Loucy (cell line): ENCODE measurements around the gene CTSA.
A peak's percentile ranks its signal among the peaks of the same experiment; 100 is the strongest.

Experiments
- H2AFZ ChIP-seq: fragments of 200-600 bp; sonication (generic); 2 replicates; pipeline ENCODE4 v1.6.0; 2016; ENCODE audit warnings: antibody characterized with exemption, mild to moderate bottlenecking, low read length, moderate library complexity
- H3F3A ChIP-seq: fragments of 200-600 bp; 2 replicates; pipeline ENCODE4 v1.6.0; 2016; ENCODE audit warnings: antibody characterized with exemption, low read depth, mild to moderate bottlenecking
- H3K27me3 ChIP-seq: fragments of 200-600 bp; sonication (generic); 2 replicates; pipeline ENCODE4 v1.6.1; 2014; ENCODE audit warnings: low read length, mild to moderate bottlenecking; ENCODE audit not compliant: insufficient read depth, poor library complexity, severe bottlenecking
- H3K36me3 ChIP-seq: fragments of 200-600 bp; sonication (generic); 2 replicates; pipeline ENCODE4 v1.6.1; 2016; ENCODE audit warnings: low read length; ENCODE audit not compliant: insufficient read depth
- H3K4me1 ChIP-seq: fragments of 200-600 bp; sonication (generic); 2 replicates; pipeline ENCODE4 v1.5.1; 2014; ENCODE audit warnings: low read length, mild to moderate bottlenecking; ENCODE audit not compliant: insufficient read depth, poor library complexity, severe bottlenecking
- H3K4me2 ChIP-seq: fragments of 200-600 bp; sonication (generic); 2 replicates; pipeline ENCODE4 v1.6.0; 2014; ENCODE audit warnings: antibody characterized with exemption, low read length, low read depth, mild to moderate bottlenecking; ENCODE audit not compliant: poor library complexity, severe bottlenecking
- H3K4me3 ChIP-seq: fragments of 200-600 bp; sonication (generic); 2 replicates; pipeline ENCODE4 v1.5.1; 2014; ENCODE audit warnings: low read length, mild to moderate bottlenecking, mixed read lengths; ENCODE audit not compliant: poor library complexity, severe bottlenecking
- H3K79me2 ChIP-seq: fragments of 200-600 bp; sonication (generic); 2 replicates; pipeline ENCODE4 v1.6.1; 2014; ENCODE audit warnings: low read length; ENCODE audit not compliant: insufficient read depth
- H3K9ac ChIP-seq: fragments of 200-600 bp; sonication (generic); 2 replicates; pipeline ENCODE4 v1.6.0; 2014; ENCODE audit warnings: mild to moderate bottlenecking, low read depth, low read length, moderate library complexity; ENCODE audit not compliant: poor library complexity, severe bottlenecking
- H3K9me2 ChIP-seq: fragments of 200-600 bp; sonication (generic); replicated peaks from 2 replicates; pipeline ENCODE4 v1.6.1; 2016; ENCODE audit warnings: low read depth, low read length, mixed read lengths
- H3K9me3 ChIP-seq: fragments of 200-600 bp; sonication (generic); 2 replicates; pipeline ENCODE4 v1.6.1; 2014; ENCODE audit warnings: mild to moderate bottlenecking, antibody characterized with exemption, low read length, low read depth; ENCODE audit not compliant: insufficient read depth
- H4K20me1 ChIP-seq: fragments of 200-600 bp; sonication (generic); 2 replicates; pipeline ENCODE4 v1.6.0; 2014; ENCODE audit warnings: antibody characterized with exemption, low read length, mild to moderate bottlenecking; ENCODE audit not compliant: insufficient read depth, poor library complexity, severe bottlenecking
- EZH2phosphoT487 ChIP-seq: fragments of 200-600 bp; IDR thresholded peaks from 2 replicates; pipeline ENCODE4 v1.6.1; 2018; ENCODE audit warnings: antibody characterized with exemption, mild to moderate bottlenecking, moderate library complexity, borderline replicate concordance
- TF ChIP-seq, protein P1 (sequence below): fragments of 200-600 bp; sonication (generic); conservative IDR thresholded peaks from 2 replicates; pipeline ENCODE4 v1.5.1; 2014; ENCODE audit warnings: mild to moderate bottlenecking, antibody characterized with exemption, low read length

Gene CTSA

DNA sequence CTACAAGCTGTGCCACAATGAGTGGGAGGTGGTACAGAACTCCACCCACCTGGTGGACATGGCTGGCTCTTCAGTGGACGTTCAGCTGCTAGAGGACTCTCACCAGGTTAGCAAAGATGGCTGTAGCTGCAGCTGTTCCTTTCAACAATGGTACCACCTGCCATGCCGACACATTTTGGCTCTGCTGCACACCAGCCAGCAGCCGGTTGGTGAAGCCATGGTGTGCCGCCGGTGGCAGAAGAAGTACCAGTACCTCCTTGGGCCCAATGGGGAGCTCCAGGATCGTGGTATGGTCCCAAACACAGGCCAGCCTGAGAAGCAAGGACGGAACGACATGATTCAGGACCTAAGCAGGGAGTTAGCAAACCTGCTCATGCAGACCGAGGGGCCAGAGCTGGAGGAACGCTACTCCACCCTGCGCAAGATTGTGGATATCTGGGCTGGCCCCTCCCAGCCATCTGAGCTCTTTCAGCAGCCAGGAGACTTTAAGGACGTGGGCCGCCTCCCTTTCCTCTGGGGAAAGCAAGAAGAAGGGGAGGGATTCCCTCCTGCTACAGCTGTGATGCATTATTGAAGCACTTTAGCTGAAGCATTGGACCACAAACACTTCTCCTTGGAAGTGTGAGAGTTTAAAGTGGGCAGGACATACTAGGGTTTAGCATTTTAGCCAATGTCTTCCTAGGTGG, 12.9 kb upstream of the CTSA start:
- H3K4me1 ChIP-seq: peaks cover 15% of the 10 kb centered on the region
- no peaks in the 10 kb centered on the region for H3K9me3 ChIP-seq
- H3K4me2 ChIP-seq: no peak overlapping the region
- peaks cover 23% of the 10 kb centered on the region; the same call in 1 of the 2 replicates for H3K36me3 ChIP-seq
- TF ChIP-seq, protein P1, sequence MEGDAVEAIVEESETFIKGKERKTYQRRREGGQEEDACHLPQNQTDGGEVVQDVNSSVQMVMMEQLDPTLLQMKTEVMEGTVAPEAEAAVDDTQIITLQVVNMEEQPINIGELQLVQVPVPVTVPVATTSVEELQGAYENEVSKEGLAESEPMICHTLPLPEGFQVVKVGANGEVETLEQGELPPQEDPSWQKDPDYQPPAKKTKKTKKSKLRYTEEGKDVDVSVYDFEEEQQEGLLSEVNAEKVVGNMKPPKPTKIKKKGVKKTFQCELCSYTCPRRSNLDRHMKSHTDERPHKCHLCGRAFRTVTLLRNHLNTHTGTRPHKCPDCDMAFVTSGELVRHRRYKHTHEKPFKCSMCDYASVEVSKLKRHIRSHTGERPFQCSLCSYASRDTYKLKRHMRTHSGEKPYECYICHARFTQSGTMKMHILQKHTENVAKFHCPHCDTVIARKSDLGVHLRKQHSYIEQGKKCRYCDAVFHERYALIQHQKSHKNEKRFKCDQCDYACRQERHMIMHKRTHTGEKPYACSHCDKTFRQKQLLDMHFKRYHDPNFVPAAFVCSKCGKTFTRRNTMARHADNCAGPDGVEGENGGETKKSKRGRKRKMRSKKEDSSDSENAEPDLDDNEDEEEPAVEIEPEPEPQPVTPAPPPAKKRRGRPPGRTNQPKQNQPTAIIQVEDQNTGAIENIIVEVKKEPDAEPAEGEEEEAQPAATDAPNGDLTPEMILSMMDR: no peak
- no peak for TF ChIP-seq EZH2phosphoT487
- H2AFZ ChIP-seq: no peak overlapping the region
- H3K27me3 ChIP-seq: no peaks in the 10 kb centered on the region
- no peaks in the 10 kb centered on the region for H3F3A ChIP-seq
- H3K79me2 ChIP-seq: peaks cover 22% of the 10 kb centered on the region
- no peaks in the 10 kb centered on the region for H3K9me2 ChIP-seq
- no peak overlapping the region for H3K4me3 ChIP-seq
- H4K20me1 ChIP-seq: peaks cover 4% of the 10 kb centered on the region
- H3K9ac ChIP-seq: no peak overlapping the region

DNA sequence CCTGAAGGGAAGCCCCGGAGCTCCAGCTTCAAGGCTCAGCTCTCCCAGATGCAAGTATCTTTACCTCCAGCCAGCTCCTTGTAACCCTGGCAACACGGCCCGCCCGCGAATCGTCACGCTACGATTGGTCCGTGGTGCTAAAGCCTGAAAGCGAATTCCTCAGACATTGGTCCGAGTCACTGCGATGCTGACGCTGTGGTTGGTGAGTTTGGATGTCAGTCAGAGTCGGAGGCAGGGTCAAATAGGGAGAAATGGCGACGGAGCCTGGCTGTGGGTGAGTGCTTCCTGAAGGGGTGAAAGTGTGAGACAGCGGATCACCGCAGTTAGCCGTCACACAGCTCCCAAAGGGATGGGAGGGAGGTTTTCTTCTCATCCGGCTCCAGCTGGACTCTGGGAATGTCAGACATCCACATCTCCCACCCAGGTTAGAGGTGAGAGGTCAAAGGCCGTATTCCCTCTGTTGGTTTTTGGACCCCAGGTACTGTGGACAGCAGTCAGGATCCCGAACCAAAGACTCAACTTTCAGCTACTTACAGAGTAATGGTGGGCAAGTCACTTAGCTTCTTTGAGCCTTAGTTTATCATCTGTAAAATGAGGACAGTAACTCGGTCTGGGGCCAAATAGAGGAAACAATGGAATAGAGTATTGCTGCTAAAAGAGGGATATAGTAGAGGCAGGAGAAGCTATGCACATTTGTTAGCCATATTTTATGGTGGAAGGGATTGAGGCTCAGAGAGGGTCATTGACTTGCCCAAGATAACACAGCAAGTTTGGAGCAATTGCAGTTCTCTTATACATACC, 9.9 kb upstream of the CTSA start, which contains the start of gene ZSWIM1:
Gene ZSWIM1 (plus strand): TSS at position 240 of the 801 bp plus-strand sequence. CDS start 1,366 bp downstream, outside the sequence.
- H2AFZ ChIP-seq: peak within 1 kb of the TSS; percentile 68
- H3K36me3 ChIP-seq: peaks cover 29% of the 10 kb centered on the region; the same call in 1 of the 2 replicates
- H3K4me2 ChIP-seq: peak within 1 kb of the TSS; percentile 92
- peaks cover 8% of the 10 kb centered on the region for H4K20me1 ChIP-seq
- peaks cover 35% of the 10 kb centered on the region for H3K79me2 ChIP-seq
- peaks cover 3% of the 10 kb centered on the region; the same call in 1 of the 2 replicates for H3F3A ChIP-seq
- no peaks in the 10 kb centered on the region for H3K9me2 ChIP-seq
- peak within 1 kb of the TSS; percentile 93 for H3K9ac ChIP-seq
- H3K4me1 ChIP-seq: peaks cover 35% of the 10 kb centered on the region
- H3K27me3 ChIP-seq: no peaks in the 10 kb centered on the region
- no peak for TF ChIP-seq EZH2phosphoT487
- TF ChIP-seq, protein P1: no peak
- H3K9me3 ChIP-seq: no peaks in the 10 kb centered on the region
- peak within 1 kb of the TSS; percentile 96 for H3K4me3 ChIP-seq

DNA sequence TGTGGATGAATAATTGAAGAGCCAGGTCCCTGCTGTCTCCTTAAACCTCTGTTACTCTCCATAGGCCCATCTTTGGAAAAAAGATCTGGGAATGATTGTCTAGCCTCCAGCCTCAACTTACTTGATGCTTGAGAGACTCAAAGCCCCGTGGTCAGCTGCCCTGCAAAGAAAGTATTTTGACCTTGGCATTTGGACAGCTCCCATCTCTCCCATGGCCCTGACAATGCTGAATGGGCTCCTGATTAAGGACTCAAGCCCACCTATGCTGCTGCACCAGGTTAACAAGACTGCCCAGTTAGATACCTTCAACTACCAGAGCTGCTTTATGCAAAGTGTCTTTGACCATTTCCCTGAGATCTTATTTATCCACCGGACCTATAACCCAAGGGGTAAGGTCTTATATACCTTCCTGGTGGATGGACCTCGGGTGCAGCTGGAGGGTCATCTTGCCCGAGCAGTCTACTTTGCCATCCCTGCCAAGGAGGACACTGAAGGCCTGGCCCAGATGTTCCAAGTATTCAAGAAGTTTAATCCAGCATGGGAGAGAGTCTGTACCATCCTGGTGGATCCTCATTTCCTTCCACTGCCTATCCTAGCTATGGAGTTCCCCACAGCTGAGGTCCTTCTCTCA, 8.6 kb upstream of the CTSA start:
- Histone ChIP-seq H3K9me3 (no peaks in the 10 kb centered on the region), H4K20me1 (peaks cover 8% of the 10 kb centered on the region), H3K27me3 (no peaks in the 10 kb centered on the region), H3F3A (peaks cover 3% of the 10 kb centered on the region; the same call in 1 of the 2 replicates), H3K4me3 (peak overlapping the region; percentile 96), H3K79me2 (peaks cover 35% of the 10 kb centered on the region), H3K36me3 (peaks cover 20% of the 10 kb centered on the region; the same call in 1 of the 2 replicates), H3K9me2 (no peaks in the 10 kb centered on the region), H3K4me1 (peaks cover 36% of the 10 kb centered on the region), H3K9ac (no peak overlapping the region), H3K4me2 (peak overlapping the region; percentile 92), H2AFZ (no peak overlapping the region)
- TF ChIP-seq, protein P1: no peak
- no peak for TF ChIP-seq EZH2phosphoT487
